Erythroblast (primary cell): ENCODE measurements around the gene REV3L.
"Not testable (repeated sequence)": the region's sequence is repeated elsewhere in the genome, so short reads cannot be mapped to it uniquely, and the experiment has no call there.

ENCODE experiments used
- DNase-seq, 2 experiments: peaks; one replicate each; lab custom pipeline; 2025; lab: John Stamatoyannopoulos, UW
- GATA1 ChIP-seq: IDR thresholded peaks from 2 replicates; pipeline ENCODE4 v1.6.1; 2011; ENCODE audit warnings: low read depth, mild to moderate bottlenecking, control low read depth, low read length, moderate library complexity
- POLR2A ChIP-seq: IDR thresholded peaks from 2 replicates; pipeline ENCODE4 v1.6.1; 2011; ENCODE audit warnings: mild to moderate bottlenecking, low read length

REV3L gene

DNA sequence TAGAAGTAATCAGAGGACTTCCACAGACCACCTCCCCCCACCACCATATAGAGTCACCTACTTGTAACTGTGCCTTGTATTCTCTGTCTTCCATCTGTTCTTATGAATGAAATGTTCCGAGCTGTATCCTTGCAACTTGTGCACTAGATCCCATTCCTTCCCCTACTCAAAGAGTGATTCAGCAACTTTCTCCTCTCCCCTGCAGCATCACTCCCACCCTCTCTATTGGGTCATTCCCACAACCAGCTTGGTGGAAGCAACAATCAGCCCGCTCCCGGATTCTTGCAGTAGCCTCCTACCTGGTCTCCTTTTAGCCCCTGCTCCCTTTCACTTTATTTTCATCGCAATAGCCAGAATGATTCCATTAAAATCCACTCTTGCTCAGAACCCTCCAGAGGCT is 34.9 kb upstream of the REV3L start:
- TF ChIP-seq POLR2A: no peak
- no peak for TF ChIP-seq GATA1
- DNase-seq: no peak

- DNase-seq: no peak
- TF ChIP-seq POLR2A (no peak), GATA1 (no peak)
Measured at GRCh38 chr6:111515259-111515658, 32.2 kb upstream of the REV3L start.

DNA sequence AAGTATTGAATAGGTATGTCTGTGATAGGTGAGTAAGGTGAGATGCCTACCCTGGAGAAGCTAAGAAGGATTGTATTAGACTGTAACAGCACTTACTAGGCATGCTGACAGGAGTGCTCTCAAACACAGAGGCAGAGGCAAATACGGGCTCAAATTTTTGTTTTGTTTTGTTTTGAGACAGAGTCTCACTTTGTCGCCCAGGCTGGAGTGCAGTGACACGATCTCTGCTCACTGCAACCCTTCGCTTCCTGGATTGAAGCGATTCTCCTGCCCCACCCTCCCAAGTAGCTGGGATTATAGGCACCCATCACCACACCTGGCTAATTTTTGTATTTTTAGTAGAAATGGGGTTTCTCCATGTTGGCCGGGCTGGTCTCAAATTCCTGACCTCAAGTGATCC is 31.5 kb upstream of the REV3L start:
- DNase-seq: not testable (repeated sequence)

GRCh38 chr6:111507219-111507618 is 24.2 kb upstream of the REV3L start:
- not testable (repeated sequence) for DNase-seq

- not testable (repeated sequence) for DNase-seq
Measured at GRCh38 chr6:111505498-111505897, 22.5 kb upstream of the REV3L start.

GRCh38 chr6:111503660-111504059 is 20.6 kb upstream of the REV3L start:
- peak in 1 of 2 experiments; percentile 33 for DNase-seq
- TF ChIP-seq GATA1 (no peak), POLR2A (no peak)

GRCh38 chr6:111503194-111503593 is 20.2 kb upstream of the REV3L start:
- no peak for DNase-seq
- TF ChIP-seq GATA1 (no peak), POLR2A (no peak)

- TF ChIP-seq POLR2A (no peak), GATA1 (no peak)
Measured at GRCh38 chr6:111502154-111502553, 19.1 kb upstream of the REV3L start.

GRCh38 chr6:111499269-111499793 is 16.3 kb upstream of the REV3L start:
- TF ChIP-seq GATA1 (no peak), POLR2A (no peak)
- peak; percentile 71 to 87 for DNase-seq

More at GRCh38 chr6:111502154-111502553, 19.1 kb upstream of the REV3L start:
- no peak for DNase-seq

DNA sequence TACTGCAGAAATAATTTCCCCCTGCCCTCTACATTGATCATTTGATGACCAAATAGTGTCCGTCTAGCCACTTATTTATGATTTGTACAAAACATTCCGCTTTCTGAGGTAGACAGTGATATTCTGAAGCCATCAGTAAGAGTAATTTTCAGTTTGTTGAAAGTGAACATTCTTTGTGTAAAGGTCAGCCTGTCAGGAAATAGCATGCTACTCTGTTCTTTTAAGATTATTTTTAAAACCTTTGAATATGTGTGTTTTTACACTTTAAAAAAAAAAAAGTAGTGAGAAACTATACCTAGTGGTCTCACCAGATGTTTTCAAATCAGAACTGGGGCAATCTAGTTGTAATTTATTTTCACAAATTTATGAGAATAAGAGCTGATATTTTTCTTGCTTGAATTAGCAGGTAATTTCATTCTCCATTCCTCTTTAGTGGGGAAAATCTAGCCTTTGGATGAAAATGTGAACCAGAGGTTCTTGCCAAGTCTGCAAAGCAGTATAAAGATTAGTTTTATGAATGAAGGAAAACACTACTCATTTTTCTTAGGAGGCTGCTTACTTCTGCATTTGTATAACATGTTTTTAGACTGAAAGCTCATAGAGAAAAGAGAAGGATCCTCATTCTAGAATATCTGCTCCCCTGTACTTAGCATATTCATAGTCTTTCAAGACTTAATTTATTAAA is 12.1 kb upstream of the REV3L start:
- DNase-seq: no peak
- no peak for TF ChIP-seq GATA1
- no peak for TF ChIP-seq POLR2A

DNA sequence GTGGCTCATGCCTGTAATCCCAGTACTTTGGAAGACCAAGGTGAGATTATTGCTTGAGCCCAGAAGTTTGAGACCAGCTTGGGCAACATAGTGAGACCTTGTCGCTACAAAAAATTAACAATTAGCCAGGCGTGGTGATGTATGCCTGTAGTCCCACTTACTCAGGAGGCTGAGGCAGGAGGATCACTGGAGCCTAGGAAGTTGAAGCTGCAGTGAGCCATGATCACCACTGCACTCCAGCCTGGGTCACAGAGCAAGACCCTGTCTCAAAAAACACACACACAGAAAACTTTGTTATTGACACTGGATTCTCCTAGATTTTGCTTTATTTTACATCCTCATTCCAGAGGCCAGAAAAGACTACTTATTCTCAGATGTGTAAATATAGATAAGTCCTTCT is 9.5 kb upstream of the REV3L start:
- TF ChIP-seq GATA1: no peak
- no peak for TF ChIP-seq POLR2A
- no peak for DNase-seq

DNA sequence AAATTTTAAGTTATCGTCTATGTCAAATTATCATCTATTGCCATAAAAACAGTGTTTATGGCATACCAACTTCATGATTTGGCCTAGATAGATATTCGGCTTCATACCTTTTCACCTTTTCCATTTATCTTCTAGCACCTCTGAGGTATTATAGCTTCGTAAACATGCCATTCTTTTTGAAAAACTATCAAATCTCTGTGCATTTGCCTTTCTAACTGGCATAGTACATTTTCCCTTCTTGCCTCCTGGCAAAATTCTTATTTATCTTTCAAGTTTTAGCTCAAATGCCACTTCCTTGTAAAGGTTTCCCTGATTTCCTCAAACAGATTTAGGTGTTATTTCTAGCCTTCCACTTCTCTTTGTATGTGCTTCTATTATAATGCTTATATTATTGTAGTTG is 7.0 kb upstream of the REV3L start:
- no peak for DNase-seq
- TF ChIP-seq GATA1 (no peak), POLR2A (no peak)

GRCh38 chr6:111487661-111488060 is 4.6 kb upstream of the REV3L start:
- TF ChIP-seq POLR2A: no peak
- TF ChIP-seq GATA1: no peak
- DNase-seq: peak in 1 of 2 experiments; percentile 42

DNA sequence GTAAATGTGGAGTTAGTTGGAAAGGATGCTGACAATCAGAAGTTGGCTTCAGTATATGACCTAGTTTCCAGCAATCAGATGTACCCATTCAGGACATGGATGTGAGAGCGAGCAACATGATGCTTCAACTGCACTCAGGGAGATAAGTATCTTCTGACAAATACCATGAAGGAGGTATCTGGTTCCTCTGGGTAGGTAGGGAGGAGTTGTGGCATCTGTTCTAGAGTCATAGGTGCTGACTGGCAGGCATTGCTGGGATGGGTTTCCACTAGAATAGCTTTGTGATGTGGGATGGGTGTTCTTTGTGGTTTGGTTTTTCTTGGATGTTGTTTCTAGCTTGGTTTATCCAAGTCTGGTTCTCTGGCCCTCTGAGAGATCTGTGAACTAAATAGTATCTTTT is 3.9 kb upstream of the REV3L start:
- no peak for DNase-seq

DNA sequence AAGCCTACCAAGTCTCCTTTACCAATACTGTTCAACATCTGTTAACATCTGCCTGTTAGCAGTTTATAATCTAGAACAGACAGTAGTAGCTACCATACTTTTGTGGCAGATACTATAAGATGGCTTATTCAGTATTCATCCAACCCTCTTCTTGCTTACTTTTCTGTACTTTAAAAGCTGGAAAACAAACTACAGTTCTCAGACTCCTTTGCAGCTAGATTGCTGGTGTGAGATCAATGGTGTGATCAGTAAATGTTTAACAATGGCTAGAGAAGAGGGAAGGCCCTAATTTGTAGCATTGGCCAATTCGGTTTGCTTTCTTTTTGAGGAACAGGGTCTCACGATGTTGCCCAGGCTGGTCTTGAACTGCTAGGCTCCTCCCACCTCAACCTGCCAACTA is 3.5 kb upstream of the REV3L start:
- TF ChIP-seq GATA1: no peak
- no peak for TF ChIP-seq POLR2A
- DNase-seq: peak in 1 of 2 experiments; percentile 9

More for the DNA sequence above, 3.9 kb upstream of the REV3L start:
- TF ChIP-seq GATA1 (no peak), POLR2A (no peak)
